ENCODE data around the gene KLK3. TPM values are rescaled to one million over a fixed set of nuclear protein-coding genes. Genes with fewer than 3 reads are reported as not detected.

The KLK3 gene
- total RNA-seq, 2 donors from 2014 or later: not detected

GRCh38 chr19:50850738-50851137, 4.0 kb upstream of the KLK3 start:
- Histone ChIP-seq H3K4me3 (ENCODE audit: low read length) (no peak overlapping the region), H3K9ac (ENCODE audit: extremely low read depth, low read length, poor library complexity, severe bottlenecking) (no peak overlapping the region), H3K27me3 (ENCODE audit: control insufficient read depth, insufficient read depth, low read length, poor library complexity, severe bottlenecking) (no peaks in the 10 kb centered on the region), H3K27ac (ENCODE audit: low read depth, low read length) (no peak overlapping the region), H3K9me3 (ENCODE audit: control insufficient read depth, low read length) (no peaks in the 10 kb centered on the region), H3K36me3 (ENCODE audit: control insufficient read depth, insufficient read depth, low read length) (no peaks in the 10 kb centered on the region), H3K4me1 (ENCODE audit: control insufficient read depth, insufficient read depth, low read length) (no peaks in the 10 kb centered on the region)
- H3K9me3 Mint-ChIP-seq: no peaks in the 10 kb centered on the region
- no peak overlapping the region for H3K27ac Mint-ChIP-seq
- H3K36me3 Mint-ChIP-seq (ENCODE audit: low read depth): no peaks in the 10 kb centered on the region
- WGBS, 2 experiments (ENCODE audit: insufficient coverage in 1 of 2, insufficient read length in 1 of 2): 52 to 69% methylated on average over 2 to 3 of the region's 3 CpGs
- H3K27me3 Mint-ChIP-seq (ENCODE audit: insufficient read depth): peaks cover 72% of the 10 kb centered on the region
- no peaks in the 10 kb centered on the region for H3K4me1 Mint-ChIP-seq
- no peak for DNase-seq
- no peak overlapping the region for H3K4me3 Mint-ChIP-seq
- no peak for TF ChIP-seq CTCF (conservative IDR thresholded peaks at IDR 0.05)

GRCh38 chr19:50851620-50852019, 3.1 kb upstream of the KLK3 start:
- H3K27me3 ChIP-seq (ENCODE audit: control insufficient read depth, insufficient read depth, low read length, poor library complexity, severe bottlenecking): no peaks in the 10 kb centered on the region
- Mint-ChIP-seq H3K4me1 (no peaks in the 10 kb centered on the region), H3K27ac (no peak overlapping the region), H3K4me3 (no peak overlapping the region), H3K9me3 (no peaks in the 10 kb centered on the region), H3K36me3 (ENCODE audit: low read depth) (no peaks in the 10 kb centered on the region), H3K27me3 (ENCODE audit: insufficient read depth) (peaks cover 75% of the 10 kb centered on the region)
- no peaks in the 10 kb centered on the region for H3K4me1 ChIP-seq (ENCODE audit: control insufficient read depth, insufficient read depth, low read length)
- no peak overlapping the region for H3K4me3 ChIP-seq (ENCODE audit: low read length)
- H3K9ac ChIP-seq (ENCODE audit: extremely low read depth, low read length, poor library complexity, severe bottlenecking): no peak overlapping the region
- H3K36me3 ChIP-seq (ENCODE audit: control insufficient read depth, insufficient read depth, low read length): no peaks in the 10 kb centered on the region
- no peak for DNase-seq
- H3K9me3 ChIP-seq (ENCODE audit: control insufficient read depth, low read length): no peaks in the 10 kb centered on the region
- no peak overlapping the region for H3K27ac ChIP-seq (ENCODE audit: low read depth, low read length)
- no peak for TF ChIP-seq CTCF (conservative IDR thresholded peaks at IDR 0.05)
- WGBS, 2 experiments (ENCODE audit: insufficient coverage in 1 of 2, insufficient read length in 1 of 2): 67 to 79% methylated on average over 3 to 4 of the region's 4 CpGs

- Histone ChIP-seq H3K27ac (ENCODE audit: low read depth, low read length) (no peak overlapping the region), H3K9ac (ENCODE audit: extremely low read depth, low read length, poor library complexity, severe bottlenecking) (no peak overlapping the region), H3K4me3 (ENCODE audit: low read length) (no peak overlapping the region), H3K4me1 (ENCODE audit: control insufficient read depth, insufficient read depth, low read length) (no peaks in the 10 kb centered on the region), H3K9me3 (ENCODE audit: control insufficient read depth, low read length) (peaks cover 6% of the 10 kb centered on the region), H3K27me3 (ENCODE audit: control insufficient read depth, insufficient read depth, low read length, poor library complexity, severe bottlenecking) (no peaks in the 10 kb centered on the region), H3K36me3 (ENCODE audit: control insufficient read depth, insufficient read depth, low read length) (no peaks in the 10 kb centered on the region)
- H3K36me3 Mint-ChIP-seq (ENCODE audit: low read depth): no peaks in the 10 kb centered on the region
- TF ChIP-seq CTCF (conservative IDR thresholded peaks at IDR 0.05): no peak
- DNase-seq: no peak
- H3K27me3 Mint-ChIP-seq (ENCODE audit: insufficient read depth): peaks cover 75% of the 10 kb centered on the region
- WGBS, 2 experiments (ENCODE audit: insufficient coverage in 1 of 2, insufficient read length in 1 of 2): 80 to 88% methylated on average over 5 to 6 of the region's 6 CpGs
- H3K9me3 Mint-ChIP-seq: no peaks in the 10 kb centered on the region
- no peak overlapping the region for H3K27ac Mint-ChIP-seq
- no peaks in the 10 kb centered on the region for H3K4me1 Mint-ChIP-seq
- no peak overlapping the region for H3K4me3 Mint-ChIP-seq
Measured at GRCh38 chr19:50857366-50857765, 2.7 kb downstream of the KLK3 start.

All from endodermal cell (in vitro differentiated cells).